Mucosa of rectum (tissue), 2 donors: ENCODE measurements around the gene DHTKD1.
A peak's percentile ranks its signal among the peaks of the same experiment; 100 is the strongest.
"Not testable (repeated sequence)": the region's sequence is repeated elsewhere in the genome, so short reads cannot be mapped to it uniquely, and the experiment has no call there.

Experiments used
- H3K27ac ChIP-seq, 2 donors: one replicate each; pipeline ENCODE4 v1.7.0; 2013; ENCODE audit warnings: inconsistent platforms in 2 of 2, low read depth in 2 of 2, low read length in 2 of 2
- H3K27me3 ChIP-seq, 2 donors: one replicate each; pipeline ENCODE4 v1.7.0; 2013; ENCODE audit warnings: low read length in 2 of 2; ENCODE audit not compliant: control insufficient read depth in 2 of 2, insufficient read depth in 2 of 2
- H3K36me3 ChIP-seq, 2 donors: one replicate each; pipeline ENCODE4 v1.7.0; 2013; ENCODE audit warnings: low read length in 2 of 2; ENCODE audit not compliant: control insufficient read depth in 2 of 2, insufficient read depth in 2 of 2
- H3K4me1 ChIP-seq, 2 donors: one replicate each; pipeline ENCODE4 v1.7.0; 2013; ENCODE audit warnings: low read length in 2 of 2, mild to moderate bottlenecking in 1 of 2; ENCODE audit not compliant: control insufficient read depth in 2 of 2, insufficient read depth in 2 of 2
- H3K4me3 ChIP-seq, 2 donors: one replicate each; pipeline ENCODE4 v1.7.0; 2013; ENCODE audit warnings: low read length in 2 of 2
- H3K9ac ChIP-seq, 2 donors: one replicate each; pipeline ENCODE4 v1.7.0; 2013; ENCODE audit warnings: low read length in 2 of 2, low read depth in 1 of 2, mild to moderate bottlenecking in 1 of 2
- H3K9me3 ChIP-seq, 2 donors: one replicate each; pipeline ENCODE4 v1.7.0; 2013; ENCODE audit warnings: low read length in 2 of 2; ENCODE audit not compliant: control insufficient read depth in 2 of 2
- donor health status: healthy.
- donor health status: Normal muscosa, but diverticular disease.

Gene DHTKD1

GRCh38 chr10:12097361-12097760 is 28.6 kb downstream of the DHTKD1 start:
- not testable (repeated sequence) for H3K4me3 ChIP-seq, H3K9me3 ChIP-seq, H3K9ac ChIP-seq, H3K27ac ChIP-seq, H3K4me1 ChIP-seq, H3K27me3 ChIP-seq
- H3K36me3 ChIP-seq = peaks cover 24 to 36% of the 10 kb centered on the region in 2 donors

DNA sequence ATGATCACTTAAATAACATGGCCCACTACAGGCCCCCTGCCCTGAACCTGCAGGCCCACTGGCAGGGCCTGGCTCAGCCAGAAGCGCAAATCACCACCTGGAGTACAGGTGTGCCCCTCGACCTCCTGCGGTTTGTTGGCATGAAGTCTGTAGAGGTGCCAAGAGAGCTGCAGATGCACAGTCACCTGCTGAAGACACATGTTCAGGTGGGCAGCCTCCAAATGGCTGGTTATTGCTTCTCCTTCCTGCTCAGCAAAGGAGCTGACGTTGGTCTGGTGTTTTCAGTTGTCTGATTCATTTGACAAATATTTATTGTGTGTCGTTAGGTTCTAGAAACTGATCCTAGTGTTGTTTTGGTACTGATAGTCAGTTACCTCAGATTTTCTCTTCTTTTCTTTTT is 29.0 kb downstream of the DHTKD1 start:
- Histone ChIP-seq H3K36me3 (peaks cover 24 to 37% of the 10 kb centered on the region in 2 donors), H3K9ac (no peak overlapping the region), H3K27ac (no peak overlapping the region)

DNA sequence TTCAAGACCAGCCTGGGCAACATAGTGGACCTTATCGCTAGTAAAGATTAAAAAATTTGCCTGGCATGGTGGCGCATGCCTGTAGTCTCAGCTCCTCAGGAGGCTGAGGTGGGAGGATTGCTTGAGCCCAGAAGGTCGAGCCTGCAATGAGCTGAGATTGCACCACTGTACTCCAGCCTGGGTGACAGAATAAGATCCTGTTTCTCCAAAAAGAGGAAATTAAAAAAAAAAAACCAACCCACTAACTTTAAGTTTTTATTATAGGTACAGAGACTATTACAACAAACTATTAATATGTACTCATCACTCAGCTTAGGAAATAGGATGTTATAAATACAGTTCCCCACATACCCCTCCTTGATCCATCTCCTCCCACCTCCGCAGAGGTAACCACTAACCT is 30.2 kb downstream of the DHTKD1 start:
- no peak overlapping the region for H3K4me3 ChIP-seq
- peaks cover 23 to 34% of the 10 kb centered on the region in 2 donors for H3K36me3 ChIP-seq
- no peak overlapping the region for H3K27ac ChIP-seq
- H3K9ac ChIP-seq = no peak overlapping the region
- H3K27me3 ChIP-seq = no peaks in the 10 kb centered on the region
- H3K4me1 ChIP-seq = peaks cover 5 to 6% of the 10 kb centered on the region in 2 donors
- no peaks in the 10 kb centered on the region for H3K9me3 ChIP-seq

More for the DNA sequence above, 29.0 kb downstream of the DHTKD1 start:
- H3K9me3 ChIP-seq = no peaks in the 10 kb centered on the region
- H3K4me3 ChIP-seq = no peak overlapping the region
- H3K4me1 ChIP-seq = peaks cover 5 to 6% of the 10 kb centered on the region in 2 donors
- H3K27me3 ChIP-seq = no peaks in the 10 kb centered on the region

DNA sequence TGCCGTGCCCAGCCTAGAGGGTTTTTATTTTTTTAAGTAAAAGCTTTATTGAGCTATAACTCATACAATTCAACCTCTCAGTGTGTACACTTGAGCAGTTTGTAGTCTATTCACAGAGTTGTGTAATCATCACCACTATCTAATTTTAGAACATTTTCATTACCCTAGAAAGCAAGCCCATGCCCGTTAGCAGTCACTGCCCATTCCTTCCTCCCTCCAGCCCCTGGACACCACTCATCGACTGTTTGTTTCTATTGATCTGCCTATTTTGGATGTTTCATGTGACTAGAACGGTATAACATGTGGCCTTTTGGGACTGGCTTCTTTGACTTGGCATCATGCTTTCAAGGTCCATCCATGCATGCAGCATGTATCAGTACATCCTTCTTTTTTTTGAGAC is 35.0 kb downstream of the DHTKD1 start:
- no peaks in the 10 kb centered on the region for H3K27me3 ChIP-seq
- no peak overlapping the region for H3K27ac ChIP-seq
- no peak overlapping the region for H3K4me3 ChIP-seq
- no peak overlapping the region for H3K9ac ChIP-seq
- H3K4me1 ChIP-seq = no peaks in the 10 kb centered on the region
- no peaks in the 10 kb centered on the region for H3K9me3 ChIP-seq
- H3K36me3 ChIP-seq = peaks cover 28 to 51% of the 10 kb centered on the region in 2 donors

DNA sequence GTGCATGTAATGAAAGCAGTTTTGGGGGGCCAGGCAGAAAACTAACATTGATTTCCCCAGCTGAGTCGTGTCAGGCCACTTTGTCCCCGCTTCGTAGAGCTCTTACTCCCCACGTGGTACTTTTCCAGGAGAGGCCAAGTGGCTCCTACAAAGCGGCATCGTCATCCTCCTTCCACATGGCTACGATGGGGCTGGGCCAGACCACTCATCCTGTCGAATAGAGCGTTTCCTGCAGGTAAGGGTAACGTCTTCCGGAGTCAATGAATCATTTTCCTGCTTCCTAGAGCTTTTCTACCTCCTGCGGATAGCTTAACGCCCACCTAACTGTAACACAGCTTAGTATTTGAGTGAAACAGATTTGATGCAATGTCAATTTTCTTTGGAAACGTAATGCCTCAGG is 39.0 kb downstream of the DHTKD1 start:
- Histone ChIP-seq H3K27ac (no peak overlapping the region), H3K9me3 (no peaks in the 10 kb centered on the region), H3K4me3 (no peak overlapping the region), H3K27me3 (no peaks in the 10 kb centered on the region), H3K4me1 (no peaks in the 10 kb centered on the region), H3K9ac (no peak overlapping the region), H3K36me3 (peaks cover 28 to 46% of the 10 kb centered on the region in 2 donors)

DNA sequence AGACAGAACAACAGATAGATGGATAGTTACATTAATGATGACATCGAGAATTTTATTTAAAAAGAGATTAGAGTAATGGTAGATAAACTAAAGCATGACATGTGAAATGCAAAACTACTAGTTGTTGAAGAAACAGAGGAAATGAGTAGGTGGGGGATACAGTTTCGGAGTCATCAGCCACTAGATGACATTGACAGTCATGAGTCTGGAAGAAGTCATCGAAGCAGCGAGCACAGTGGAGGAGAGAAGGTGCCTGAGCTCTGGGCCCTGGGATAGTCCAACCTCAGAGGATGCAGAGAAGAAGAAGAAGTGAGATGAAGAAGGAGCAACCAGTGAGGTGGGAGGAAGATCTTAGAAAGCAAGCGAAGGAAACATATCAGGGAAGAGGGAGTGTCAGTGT is 40.5 kb downstream of the DHTKD1 start:
- H3K36me3 ChIP-seq = peaks cover 25 to 41% of the 10 kb centered on the region in 2 donors
- no peak overlapping the region for H3K4me3 ChIP-seq
- H3K27me3 ChIP-seq = no peaks in the 10 kb centered on the region
- no peaks in the 10 kb centered on the region for H3K9me3 ChIP-seq
- H3K9ac ChIP-seq = no peak overlapping the region
- no peaks in the 10 kb centered on the region for H3K4me1 ChIP-seq
- no peak overlapping the region for H3K27ac ChIP-seq

- H3K4me3 ChIP-seq = no peak overlapping the region
- H3K27ac ChIP-seq = no peak overlapping the region
- H3K36me3 ChIP-seq = peaks cover 18 to 27% of the 10 kb centered on the region in 2 donors
- no peaks in the 10 kb centered on the region for H3K9me3 ChIP-seq
- H3K4me1 ChIP-seq = no peaks in the 10 kb centered on the region
- H3K9ac ChIP-seq = no peak overlapping the region
- H3K27me3 ChIP-seq = no peaks in the 10 kb centered on the region
Measured at GRCh38 chr10:12111528-12111927, 42.8 kb downstream of the DHTKD1 start.

DNA sequence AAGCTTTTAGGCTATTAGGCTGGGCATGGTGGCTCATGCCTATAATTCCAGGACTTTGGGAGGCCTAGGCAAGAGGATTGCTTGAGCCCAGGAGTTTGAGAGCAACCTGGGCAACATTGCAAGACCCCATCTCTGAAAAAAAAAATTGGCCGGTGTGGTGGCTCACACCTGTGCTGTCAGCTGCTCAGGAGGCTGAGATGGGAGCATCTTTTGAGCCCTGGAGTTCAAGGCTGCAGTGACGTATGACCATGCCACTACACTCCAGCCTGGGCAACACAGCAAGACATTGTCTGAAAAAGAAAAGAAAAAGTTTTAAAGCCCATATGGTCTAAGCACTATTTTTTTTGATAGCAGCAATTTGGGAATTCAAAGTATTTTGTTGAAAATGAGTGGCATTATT is 44.9 kb downstream of the DHTKD1 start:
- no peaks in the 10 kb centered on the region for H3K9me3 ChIP-seq
- no peaks in the 10 kb centered on the region for H3K4me1 ChIP-seq
- peaks cover 12 to 22% of the 10 kb centered on the region in 2 donors for H3K36me3 ChIP-seq
- H3K4me3 ChIP-seq = no peak overlapping the region
- no peak overlapping the region for H3K9ac ChIP-seq
- H3K27ac ChIP-seq = no peak overlapping the region
- no peaks in the 10 kb centered on the region for H3K27me3 ChIP-seq

GRCh38 chr10:12121673-12122072 is 52.9 kb downstream of the DHTKD1 start:
- Histone ChIP-seq H3K4me3 (no peak overlapping the region), H3K9me3 (no peaks in the 10 kb centered on the region), H3K36me3 (peaks cover 11 to 13% of the 10 kb centered on the region in 2 donors), H3K4me1 (no peaks in the 10 kb centered on the region), H3K27ac (no peak overlapping the region), H3K9ac (no peak overlapping the region), H3K27me3 (no peaks in the 10 kb centered on the region)

DNA sequence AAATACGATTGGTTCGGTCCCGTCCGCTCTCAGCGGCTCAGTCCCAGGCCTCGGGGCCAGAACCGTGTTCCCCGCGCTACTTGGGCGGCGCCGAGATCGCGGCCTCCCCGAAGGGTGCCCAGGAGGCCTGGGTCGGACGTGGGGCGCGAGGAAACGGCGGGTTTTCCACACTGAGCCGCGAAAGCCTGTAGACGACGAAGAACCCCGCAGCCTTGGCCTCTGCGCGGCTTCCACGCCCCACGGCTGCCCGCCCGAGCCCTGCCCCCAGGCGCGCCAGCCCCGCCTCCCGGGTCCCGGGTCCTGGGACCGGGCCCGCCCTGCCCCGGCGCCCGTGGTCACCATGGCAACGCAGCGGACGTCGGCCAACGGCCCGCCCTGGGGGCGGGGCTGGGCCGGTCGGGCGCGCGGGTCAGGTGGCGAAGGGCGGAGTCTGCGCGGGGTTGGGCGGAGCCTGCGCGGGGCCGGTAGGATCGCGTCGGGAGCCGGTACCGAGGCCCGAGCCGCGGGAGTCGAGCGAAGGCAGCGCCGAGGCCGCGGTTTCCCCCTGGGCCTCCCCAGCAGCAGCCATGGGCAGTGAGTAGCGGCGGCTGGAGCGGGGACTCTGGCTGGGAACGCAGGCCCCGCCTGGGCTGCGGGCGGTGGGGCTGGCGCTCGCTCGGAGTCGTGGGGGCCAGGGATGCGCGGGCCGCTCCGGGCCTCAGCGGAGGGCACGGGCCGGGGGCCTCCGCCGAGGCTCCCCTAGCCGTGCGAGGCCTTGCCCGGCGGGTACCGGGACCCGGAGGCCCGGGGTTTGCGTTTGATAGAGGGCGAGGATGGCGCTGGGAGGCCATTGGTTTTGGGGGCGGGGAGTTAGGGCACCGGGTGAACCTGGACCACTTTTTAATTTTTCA is 60.7 kb downstream of the DHTKD1 start, which contains the start of gene SEC61A2:
SEC61A2 (plus strand) TSS at position 456 of the 890 bp plus-strand sequence; CDS start at position 567, 111 bp downstream.
- H3K9ac ChIP-seq = peak within 1 kb of the TSS; percentile 90 to 95
- H3K9me3 ChIP-seq = no peaks in the 10 kb centered on the region
- H3K27ac ChIP-seq = peak within 1 kb of the TSS; percentile 97 to 99
- H3K36me3 ChIP-seq = peaks cover 0 to 4% of the 10 kb centered on the region in 2 donors
- H3K27me3 ChIP-seq = no peaks in the 10 kb centered on the region
- peak within 1 kb of the TSS; percentile 85 to 94 for H3K4me3 ChIP-seq
- H3K4me1 ChIP-seq = peaks cover 0 to 7% of the 10 kb centered on the region in 2 donors
